Raji (cell line): ENCODE measurements around the gene GABRB1.

Source experiments
- POLR2A ChIP-seq: IDR thresholded peaks from 2 replicates; pipeline ENCODE4 v1.6.1; 2011; ENCODE audit warnings: low read depth, low read length, control low read depth; ENCODE audit not compliant: insufficient read depth

Gene GABRB1

DNA sequence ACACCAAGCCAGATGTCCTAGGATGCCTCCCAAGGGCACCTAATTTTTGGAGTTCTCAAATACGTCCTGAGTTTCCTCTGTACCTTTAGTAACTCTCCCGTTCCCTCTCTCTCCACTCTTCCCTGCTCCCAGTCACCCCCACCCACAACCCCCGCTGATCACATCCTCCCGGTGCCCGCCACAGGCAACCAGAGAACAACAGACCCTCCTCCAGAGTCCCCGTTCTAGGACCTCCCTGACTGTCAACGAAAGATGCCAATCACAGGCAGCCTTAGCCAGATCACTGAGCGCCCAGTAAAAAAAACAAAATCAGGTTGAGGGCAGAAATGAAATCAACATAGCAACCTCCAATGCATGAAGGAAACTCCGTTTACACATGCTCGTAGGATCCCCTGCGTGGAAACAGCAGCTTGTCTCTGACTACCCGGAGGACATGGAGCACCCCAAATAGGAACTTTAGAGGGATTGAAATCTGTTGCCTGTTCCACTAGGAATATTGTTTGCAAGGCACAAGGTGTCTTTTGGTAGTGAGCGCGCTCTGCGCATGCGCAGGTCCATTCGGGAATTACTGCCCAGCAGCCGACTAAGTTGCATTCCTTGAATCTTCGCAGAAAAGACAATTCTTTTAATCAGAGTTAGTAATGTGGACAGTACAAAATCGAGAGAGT, at the start of gene GABRB1:
Gene GABRB1 (plus strand): TSS at position 557 of the 668 bp plus-strand sequence.
- no peak for TF ChIP-seq POLR2A

DNA sequence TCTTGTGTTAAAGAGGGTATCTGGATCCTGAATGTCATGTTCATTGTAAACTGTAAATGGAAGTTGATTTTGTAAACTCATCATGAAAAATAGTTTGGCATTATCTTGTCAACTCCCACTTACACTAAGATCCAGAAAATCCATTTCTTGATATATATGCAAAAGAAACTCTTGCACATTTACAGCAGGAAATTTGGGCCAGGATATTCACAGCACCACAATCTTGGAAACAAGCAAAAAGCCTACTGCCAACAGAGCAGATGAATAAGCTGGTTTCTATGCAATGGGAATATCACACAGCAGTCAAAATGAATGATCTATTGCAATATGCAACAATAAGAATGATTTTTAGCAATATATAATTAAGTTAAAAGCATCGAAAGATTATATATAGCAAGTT, 46.6 kb upstream of the GABRB1 start:
- no peak for TF ChIP-seq POLR2A

DNA sequence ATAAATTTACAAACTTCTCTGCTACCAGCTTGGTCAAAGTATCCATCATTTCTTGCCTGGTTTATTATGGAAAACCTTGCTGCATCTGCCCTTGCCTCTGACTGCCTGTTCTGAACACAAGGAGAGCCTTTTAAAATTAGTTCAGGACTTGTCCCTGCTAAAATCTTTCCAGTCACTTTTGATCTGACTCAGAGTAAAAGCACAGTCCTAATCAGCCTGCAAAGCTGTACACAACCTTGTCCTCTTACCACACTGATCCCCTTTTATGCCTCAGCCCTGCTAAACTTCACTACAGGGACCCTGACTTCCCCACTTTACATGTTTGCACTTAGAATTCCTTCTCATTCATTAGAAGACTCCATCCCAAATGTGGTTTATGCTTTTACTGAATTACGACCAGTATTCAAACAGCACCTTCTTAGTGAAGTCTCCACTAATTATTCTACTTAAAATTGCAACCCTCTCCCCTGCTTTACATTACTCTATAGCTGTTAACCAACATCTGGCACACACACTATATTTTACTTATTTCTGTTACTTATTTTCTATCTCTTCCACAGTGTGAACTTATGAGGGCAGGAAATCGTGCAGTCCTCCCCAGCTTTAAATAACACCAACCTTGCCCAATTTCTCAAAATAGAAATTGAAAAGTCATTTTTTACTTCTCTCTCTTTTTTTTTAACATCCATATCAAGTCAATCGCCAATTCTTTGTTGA, 44.3 kb upstream of the GABRB1 start:
- TF ChIP-seq POLR2A = no peak

DNA sequence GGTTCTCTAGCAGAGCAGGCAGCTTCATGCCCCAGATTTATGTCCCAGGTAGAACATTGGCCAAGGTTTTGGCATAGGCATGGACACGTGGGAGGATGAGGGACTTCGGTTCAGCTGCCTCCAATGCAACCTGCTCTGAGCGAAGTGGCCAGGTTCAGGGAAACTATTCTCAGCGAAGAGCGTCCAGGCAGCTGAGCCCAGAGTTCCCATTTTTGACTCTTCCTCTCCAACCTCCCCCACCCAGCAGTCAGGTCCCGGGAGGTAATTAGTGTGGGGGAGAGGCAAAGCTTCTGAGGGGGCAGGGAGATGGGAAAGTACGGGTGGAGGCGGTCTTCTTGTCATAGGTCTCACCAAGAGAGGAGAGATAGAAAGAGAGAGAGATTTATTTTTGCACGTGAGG, 39.0 kb upstream of the GABRB1 start:
- no peak for TF ChIP-seq POLR2A

DNA sequence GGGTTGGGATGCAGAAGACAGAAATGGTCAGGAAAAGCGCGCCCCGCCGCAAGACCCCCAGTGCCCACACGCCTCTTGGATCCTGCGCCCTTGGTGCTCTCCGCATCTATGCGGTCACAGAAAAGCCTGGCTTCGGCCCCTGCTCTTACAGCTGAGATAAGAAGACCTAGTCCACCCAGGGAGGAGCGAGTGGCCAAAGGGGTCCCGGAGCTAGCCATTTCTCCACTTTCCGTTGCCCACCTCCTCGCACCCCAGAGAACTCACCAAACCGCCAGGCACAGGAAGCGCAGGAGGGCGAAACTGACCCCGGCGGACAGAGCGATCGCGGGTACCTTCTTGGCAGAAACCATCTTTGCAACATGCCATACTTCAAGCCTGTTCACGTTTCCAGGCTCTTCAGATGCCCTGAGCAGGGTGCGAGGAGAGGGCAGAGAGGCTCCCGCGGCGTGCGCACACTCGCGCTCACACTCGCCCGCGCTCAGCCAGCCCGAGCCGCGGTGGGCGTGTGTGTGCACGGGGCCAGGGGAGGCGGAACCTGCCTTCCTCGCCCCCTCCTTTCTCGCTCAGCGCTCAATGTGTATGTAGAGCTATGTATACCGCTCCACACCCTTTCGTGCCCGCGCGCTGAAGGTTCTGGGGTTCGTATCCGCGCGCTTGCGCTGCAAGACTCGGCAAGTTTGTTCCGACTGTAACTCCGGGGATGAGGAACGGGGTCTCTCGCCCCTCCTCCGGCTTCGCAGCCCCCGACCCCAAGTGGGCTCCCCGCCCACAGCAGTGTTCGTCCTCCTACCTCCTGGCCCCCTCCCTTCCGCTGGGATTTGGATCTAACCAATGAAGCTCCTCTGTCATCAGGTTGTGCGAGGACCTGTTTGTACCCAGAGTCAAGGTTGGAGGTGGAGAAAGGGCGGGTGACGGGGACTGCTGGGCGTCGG, 38.0 kb upstream of the GABRB1 start, which contains the start of gene GABRA4:
Gene GABRA4 (minus strand): TSS at position 507 of the 932 bp plus-strand sequence. CDS start 157 bp downstream, at position 350.
- TF ChIP-seq POLR2A = no peak

DNA sequence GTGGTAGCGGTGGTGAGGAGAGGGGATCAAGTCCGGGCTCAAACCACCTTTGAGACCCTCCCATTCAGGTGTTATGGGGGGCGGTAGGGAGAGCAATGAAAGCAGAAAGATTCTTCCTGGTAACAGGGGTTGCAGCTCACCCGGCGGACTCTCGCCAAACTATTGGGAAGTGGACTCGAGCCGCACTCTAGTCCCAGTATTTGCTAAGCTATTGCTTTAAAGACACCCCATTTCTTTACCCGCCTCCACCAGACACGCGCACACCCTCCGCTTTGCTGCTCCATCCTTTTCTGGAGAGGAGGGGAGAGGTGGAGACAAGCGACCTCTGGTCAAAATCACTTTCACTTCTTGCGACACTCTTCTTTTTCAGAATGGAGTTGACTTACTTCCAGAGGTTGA, 37.4 kb upstream of the GABRB1 start:
- TF ChIP-seq POLR2A = no peak

DNA sequence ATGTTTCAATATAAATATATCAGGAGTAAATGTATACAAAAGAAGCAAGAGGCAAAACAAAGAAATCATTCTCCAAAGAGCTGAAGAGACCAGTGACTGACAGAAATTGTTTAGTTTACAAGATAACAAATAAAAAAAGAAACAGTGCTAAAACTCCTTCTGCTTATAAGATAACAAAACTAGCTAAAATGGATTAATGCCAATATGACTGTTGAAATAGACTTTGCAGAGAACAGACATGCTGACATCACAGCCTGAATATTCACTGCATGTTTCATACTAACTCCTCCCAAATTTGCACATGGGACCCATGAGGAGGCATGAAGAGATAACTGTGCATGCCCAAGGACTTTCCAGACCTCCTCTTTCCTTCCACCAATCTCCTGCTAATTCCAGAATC, 31.8 kb upstream of the GABRB1 start:
- no peak for TF ChIP-seq POLR2A

DNA sequence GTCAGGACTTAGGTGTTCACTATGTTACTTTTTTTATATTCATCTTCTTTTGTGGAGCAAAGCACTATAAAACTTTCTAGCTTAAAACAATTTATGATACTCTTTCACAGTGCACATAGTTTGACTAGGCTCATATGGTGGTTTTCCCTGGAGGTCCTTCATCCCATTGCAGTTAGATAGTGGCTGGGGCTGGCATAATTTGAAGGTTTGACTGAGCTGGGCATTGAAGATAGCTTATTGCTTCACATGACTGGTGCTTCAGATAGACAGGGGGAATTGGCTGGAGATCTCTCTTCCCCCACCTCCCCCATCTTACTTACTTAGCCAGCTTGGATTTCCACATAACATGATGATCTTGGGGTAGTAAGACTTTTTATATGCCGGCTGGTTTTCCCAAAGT, 31.0 kb upstream of the GABRB1 start:
- no peak for TF ChIP-seq POLR2A

DNA sequence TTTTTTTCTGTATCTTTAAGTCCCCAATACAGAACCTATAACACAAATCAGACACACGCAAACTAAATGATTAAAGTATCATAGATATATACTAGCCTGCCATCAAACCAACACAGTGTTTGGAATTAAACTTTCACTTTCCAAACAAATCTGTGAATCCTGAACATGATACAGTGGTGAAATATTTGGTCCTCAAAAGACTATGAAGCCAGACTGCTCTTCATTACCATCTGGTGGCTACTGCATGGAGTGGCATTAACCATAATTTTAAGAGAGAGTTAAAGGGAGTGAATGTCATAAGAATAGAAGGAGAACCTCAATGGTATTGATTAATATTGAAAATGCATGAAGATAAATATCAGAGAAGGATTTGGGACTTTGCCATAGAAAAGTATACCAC, 28.8 kb upstream of the GABRB1 start:
- TF ChIP-seq POLR2A = no peak

DNA sequence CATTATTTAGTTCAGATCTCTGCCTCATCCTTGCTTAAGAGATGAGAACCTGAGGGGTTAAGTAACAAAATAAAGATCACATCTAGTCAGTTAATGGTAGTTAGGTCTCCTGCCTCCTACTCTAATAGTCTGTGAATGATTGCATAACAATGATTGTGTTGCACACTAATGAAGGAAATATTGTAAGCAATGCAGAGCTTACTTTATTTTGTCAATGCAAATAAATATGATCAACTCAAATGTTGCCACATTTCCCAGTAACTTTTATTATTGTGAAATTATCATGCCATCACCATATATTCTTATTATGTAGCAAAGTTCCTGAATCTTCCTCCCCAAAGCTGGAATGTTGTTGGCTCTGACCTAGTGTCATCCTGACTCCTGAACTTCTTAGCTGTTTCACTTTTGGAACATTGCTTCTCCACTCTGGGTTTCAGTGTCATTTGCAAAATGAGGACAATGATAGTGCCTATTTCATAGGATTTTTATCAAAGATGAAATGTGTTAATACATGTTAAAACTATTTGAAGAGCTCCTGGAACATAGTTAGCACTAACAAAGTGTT, 20.9 kb upstream of the GABRB1 start:
- no peak for TF ChIP-seq POLR2A

DNA sequence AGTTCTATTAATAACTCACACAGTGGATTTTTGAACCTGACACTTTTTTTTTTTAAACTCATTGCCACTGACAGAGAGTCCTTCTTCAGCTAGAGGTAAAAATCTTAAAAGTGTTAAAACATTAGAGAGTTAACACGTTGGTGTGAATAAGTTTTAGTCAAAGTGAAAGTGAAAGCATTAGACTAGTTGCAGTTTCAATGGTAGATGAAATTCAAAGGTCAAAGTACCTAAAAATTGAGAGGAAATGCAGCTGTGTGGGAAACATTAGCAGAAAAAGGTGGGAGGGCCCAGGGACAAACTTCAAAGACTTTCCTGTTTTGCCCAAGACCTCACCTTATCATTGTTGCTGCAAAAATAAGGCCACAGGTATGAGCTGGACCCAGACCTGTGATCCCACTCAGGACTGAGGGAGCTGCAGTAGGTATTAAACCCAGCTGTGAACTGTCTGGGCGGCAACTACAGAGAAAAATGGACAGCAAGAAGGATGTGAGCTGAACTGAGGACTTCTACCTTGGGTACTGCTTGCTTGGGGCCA, 20.4 kb upstream of the GABRB1 start:
- TF ChIP-seq POLR2A = no peak

DNA sequence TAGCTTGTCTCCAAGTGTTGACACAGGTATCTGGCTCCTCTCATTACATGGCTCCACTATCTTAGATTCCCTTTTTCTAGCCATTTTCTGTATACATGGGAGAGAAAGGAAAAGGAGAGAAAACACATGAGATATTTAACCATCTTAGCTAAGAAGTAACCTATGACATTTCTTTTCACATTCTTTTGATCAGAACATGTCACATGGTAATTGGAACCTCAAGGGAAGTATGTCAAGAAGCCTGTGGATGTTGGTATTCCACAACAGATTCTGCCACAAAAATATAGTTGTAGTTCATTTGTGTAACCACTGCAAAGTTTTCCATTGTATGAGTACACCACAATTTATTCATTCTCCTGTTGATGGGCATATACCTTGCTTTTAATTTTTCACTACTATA, 18.7 kb upstream of the GABRB1 start:
- TF ChIP-seq POLR2A = no peak

DNA sequence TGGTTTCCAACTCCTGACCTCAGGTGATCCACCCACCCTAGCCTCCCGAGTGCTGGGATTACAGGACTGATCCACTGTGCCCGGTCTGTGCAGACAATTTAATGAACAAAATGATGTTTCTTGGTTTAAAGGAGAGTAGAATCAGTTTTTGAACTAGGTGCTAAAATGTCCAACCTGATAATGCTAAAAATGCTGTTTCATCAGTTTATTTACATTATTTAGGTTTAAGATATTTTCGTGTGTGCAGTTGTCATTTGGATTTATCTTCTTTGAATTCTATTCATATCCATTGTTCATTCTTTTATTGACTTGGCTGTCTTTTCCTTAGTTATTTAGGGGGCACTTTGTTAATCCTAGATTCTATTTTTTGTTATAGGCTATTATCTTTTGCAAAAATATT, 18.0 kb upstream of the GABRB1 start:
- TF ChIP-seq POLR2A = no peak

DNA sequence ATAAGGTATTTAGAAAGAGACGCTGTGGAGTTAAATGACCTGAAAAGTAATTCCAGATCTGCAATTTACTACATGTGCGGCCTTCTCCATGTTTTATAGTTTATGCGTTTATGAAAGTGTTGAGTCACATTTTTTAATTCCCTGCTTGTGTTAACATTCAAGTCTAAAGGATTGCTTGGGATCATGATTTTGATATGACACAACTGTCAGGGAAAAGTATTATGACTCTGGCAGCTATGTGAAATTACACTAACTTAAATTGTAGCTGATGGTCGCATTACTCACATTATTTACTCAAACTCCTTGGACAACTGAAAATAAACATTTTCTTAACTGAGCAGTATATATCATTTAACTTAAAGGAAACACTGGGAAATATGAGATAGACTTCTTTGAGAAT, 14.3 kb upstream of the GABRB1 start:
- TF ChIP-seq POLR2A = no peak

DNA sequence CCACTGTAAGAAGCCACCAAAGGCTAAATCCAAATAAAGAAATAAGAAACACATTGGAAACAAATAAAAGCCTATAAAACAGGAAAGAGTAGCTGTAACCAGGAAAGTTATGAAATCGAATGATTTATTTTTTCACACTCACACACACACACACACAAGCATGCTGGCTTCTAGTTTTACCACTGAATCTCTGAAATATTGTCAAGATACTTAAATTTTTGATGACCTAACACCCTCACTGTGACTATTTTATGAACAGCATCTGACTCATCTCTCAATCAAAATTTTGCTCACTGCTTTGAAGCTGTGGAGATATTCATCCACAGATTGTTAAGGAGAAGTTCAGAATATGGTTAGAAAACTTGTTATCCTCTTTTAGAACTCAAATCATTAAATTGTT, 13.9 kb upstream of the GABRB1 start:
- TF ChIP-seq POLR2A = no peak
